T-helper 17 cell (primary cell): Measurements from ENCODE around the gene PI16. TPM values are rescaled to one million over a fixed set of nuclear protein-coding genes. Genes with fewer than 3 reads are reported as not detected.

Source experiments
- ATAC-seq: fragments of 150-1000 bp; cut with Tn5 transposase; 2 replicates; pipeline ENCODE4 v1.10.0; 2021; ENCODE audit warnings: mild to moderate bottlenecking, moderate library complexity
- DNase-seq, 3 donors: peaks; one replicate each; pipeline versions ENCODE4 v3.0.0 to v3.0.0-alpha.2; 2020 to 2021
- H3K9me3 ChIP-seq: one replicate; pipeline ENCODE4 v1.7.0; 2013; ENCODE audit warnings: low read length, mild to moderate bottlenecking; ENCODE audit not compliant: control insufficient read depth, poor library complexity, severe bottlenecking
- H3K27ac Mint-ChIP-seq: one replicate; pipeline ENCODE4 v1.8.0; 2022; ENCODE audit warnings: mild to moderate bottlenecking, moderate library complexity, mixed read lengths
- H3K27me3 Mint-ChIP-seq: one replicate; pipeline ENCODE4 v1.8.0; 2022; ENCODE audit warnings: mixed read lengths
- H3K36me3 Mint-ChIP-seq: one replicate; pipeline ENCODE4 v1.8.0; 2022; ENCODE audit warnings: low read depth, mixed read lengths
- H3K4me1 Mint-ChIP-seq: one replicate; pipeline ENCODE4 v1.8.0; 2022; ENCODE audit warnings: mild to moderate bottlenecking, mixed read lengths
- H3K4me3 Mint-ChIP-seq: one replicate; pipeline ENCODE4 v1.8.0; 2022; ENCODE audit warnings: mild to moderate bottlenecking, moderate library complexity, mixed read lengths
- total RNA-seq, 4 donors: library from RNA in 2 of 4; stranded (reverse) in 2 of 4; gene quantifications; one replicate each; pipeline ENCODE4 v1.2.3 and lab custom pipeline; 2022 to 2026

Gene PI16
- total RNA-seq, 2 donors from 2014 or later: 14.5 to 28.5 TPM

DNA sequence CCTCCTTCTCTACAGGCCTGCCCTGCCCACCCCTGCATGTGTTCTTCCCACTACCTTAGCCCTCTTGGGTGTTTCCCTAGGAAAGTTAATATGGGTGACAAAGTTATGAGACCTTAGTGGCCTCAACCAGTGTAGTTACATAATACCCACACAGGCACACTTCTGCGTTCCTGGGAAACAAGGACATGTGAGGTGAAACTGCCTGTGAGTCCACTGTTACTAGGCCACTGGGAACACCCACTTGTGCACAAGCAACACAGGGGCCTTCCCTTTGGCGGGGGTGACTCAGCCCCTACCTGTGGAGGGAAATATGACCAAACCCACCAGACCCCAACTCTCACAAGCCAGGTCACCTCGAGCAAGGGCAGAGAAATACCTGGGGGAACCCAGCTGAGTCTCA, 12.8 kb downstream of the PI16 start:
- no peak overlapping the region for H3K4me3 Mint-ChIP-seq
- H3K27me3 Mint-ChIP-seq: no peaks in the 10 kb centered on the region
- no peaks in the 10 kb centered on the region for H3K9me3 ChIP-seq
- H3K36me3 Mint-ChIP-seq: peaks cover 3% of the 10 kb centered on the region
- DNase-seq: no peak
- peaks cover 32% of the 10 kb centered on the region for H3K4me1 Mint-ChIP-seq
- ATAC-seq: no peak
- peak overlapping the region; percentile 93 for H3K27ac Mint-ChIP-seq

DNA sequence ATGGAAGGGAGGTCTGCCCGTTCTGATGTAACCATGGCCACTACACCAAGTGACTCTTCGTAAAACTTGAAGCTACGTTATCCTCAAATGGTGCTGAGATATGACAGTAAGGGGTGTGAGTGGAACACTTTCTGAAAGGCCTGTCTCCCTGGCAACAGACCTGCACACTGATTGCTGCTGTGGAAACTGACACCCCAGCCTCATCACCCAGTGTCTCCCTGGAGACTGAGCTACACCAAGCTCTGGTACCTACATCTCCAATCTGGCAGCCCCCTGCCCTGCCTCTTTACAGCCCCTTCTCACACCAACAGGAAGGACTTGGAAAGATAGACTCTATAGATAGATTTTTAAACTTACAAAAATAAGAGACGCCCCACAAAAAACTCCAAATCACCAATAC, 13.2 kb downstream of the PI16 start:
- no peak overlapping the region for H3K4me3 Mint-ChIP-seq
- H3K9me3 ChIP-seq: no peaks in the 10 kb centered on the region
- H3K27ac Mint-ChIP-seq: no peak overlapping the region
- peaks cover 3% of the 10 kb centered on the region for H3K36me3 Mint-ChIP-seq
- H3K27me3 Mint-ChIP-seq: no peaks in the 10 kb centered on the region
- ATAC-seq: no peak
- H3K4me1 Mint-ChIP-seq: peaks cover 27% of the 10 kb centered on the region
- no peak for DNase-seq

- no peak overlapping the region for H3K27ac Mint-ChIP-seq
- peaks cover 21% of the 10 kb centered on the region for H3K4me1 Mint-ChIP-seq
- H3K27me3 Mint-ChIP-seq: no peaks in the 10 kb centered on the region
- H3K9me3 ChIP-seq: no peaks in the 10 kb centered on the region
- H3K36me3 Mint-ChIP-seq: peaks cover 3% of the 10 kb centered on the region
- DNase-seq (no peak), ATAC-seq (no peak)
- peak overlapping the region; percentile 31 for H3K4me3 Mint-ChIP-seq
Observed at GRCh38 chr6:36968266-36968977, 13.9 kb downstream of the PI16 start.

DNA sequence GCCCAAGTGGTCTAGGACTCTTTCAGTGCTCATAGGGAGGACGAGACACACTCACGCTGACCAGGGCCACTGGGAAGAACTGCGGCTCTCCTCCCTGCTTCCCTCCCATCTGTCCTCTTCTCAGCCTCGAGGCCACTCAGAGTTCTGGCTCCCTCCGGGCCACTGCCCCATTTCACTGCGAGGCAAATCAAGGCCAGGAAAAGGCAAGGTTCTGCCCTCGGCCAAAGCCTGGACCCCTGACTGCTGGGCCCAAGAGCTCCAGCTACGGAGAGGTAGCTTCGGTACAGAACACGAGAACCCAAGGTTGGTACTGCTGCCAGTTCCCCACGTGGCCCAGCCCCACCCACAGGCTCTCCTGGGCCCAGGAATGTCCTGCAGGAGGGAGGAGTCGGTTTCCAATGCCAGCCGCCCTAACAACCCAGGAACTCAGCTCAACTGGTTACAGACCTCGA, 14.7 kb downstream of the PI16 start:
- Mint-ChIP-seq H3K27ac (no peak overlapping the region), H3K4me1 (peaks cover 15% of the 10 kb centered on the region), H3K27me3 (no peaks in the 10 kb centered on the region), H3K4me3 (no peak overlapping the region), H3K36me3 (peaks cover 3% of the 10 kb centered on the region)
- ATAC-seq (no peak), DNase-seq (no peak)
- H3K9me3 ChIP-seq: no peaks in the 10 kb centered on the region

- Mint-ChIP-seq H3K27me3 (no peaks in the 10 kb centered on the region), H3K36me3 (peaks cover 3% of the 10 kb centered on the region), H3K4me3 (peak overlapping the region; percentile 28), H3K4me1 (peaks cover 8% of the 10 kb centered on the region), H3K27ac (no peak overlapping the region)
- DNase-seq: no peak
- ATAC-seq: no peak
- no peaks in the 10 kb centered on the region for H3K9me3 ChIP-seq
Observed at GRCh38 chr6:36969988-36970891, 15.7 kb downstream of the PI16 start.

GRCh38 chr6:36970892-36971842, 16.6 kb downstream of the PI16 start:
- peaks cover 3% of the 10 kb centered on the region for H3K4me1 Mint-ChIP-seq
- no peak for DNase-seq
- H3K27me3 Mint-ChIP-seq: no peaks in the 10 kb centered on the region
- H3K27ac Mint-ChIP-seq: no peak overlapping the region
- no peak for ATAC-seq
- no peaks in the 10 kb centered on the region for H3K9me3 ChIP-seq
- peaks cover 3% of the 10 kb centered on the region for H3K36me3 Mint-ChIP-seq
- H3K4me3 Mint-ChIP-seq: no peak overlapping the region

DNA sequence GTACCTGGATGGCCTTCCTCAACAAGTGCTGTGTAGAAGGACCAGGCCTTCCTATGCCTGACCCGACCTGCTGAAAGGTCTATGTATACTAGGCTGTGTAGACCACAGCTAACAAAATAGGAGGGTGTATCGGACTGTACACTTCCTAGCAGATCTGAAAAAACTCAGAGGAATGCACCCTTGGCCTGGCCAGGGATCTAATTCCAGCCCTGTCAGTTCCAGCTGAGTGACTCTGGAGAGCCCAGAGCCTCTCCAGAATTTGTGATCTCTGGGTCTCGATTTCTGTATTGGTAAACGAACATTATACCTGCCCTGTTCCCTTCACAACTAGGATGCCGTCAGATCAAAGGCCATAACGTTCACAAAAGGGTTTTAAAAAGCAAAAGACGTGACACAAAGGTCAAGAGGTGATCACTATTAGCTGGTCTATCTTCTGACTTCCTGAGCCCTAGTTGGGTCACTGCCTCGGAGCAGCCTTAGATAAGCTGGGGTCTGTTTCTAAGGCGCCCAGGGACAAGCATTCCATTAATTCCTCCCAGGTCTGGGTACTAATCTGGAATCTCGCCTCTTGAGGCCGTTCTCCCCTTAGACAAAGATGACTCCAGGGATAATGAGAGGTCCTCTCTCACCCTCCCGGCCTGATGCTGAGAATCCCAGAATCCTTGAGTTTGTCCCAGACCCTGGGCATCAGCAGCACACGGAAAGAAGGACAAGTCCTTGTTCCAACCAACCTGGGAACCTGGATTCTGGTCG, 17.6 kb downstream of the PI16 start:
- ATAC-seq (no peak), DNase-seq (no peak)
- Mint-ChIP-seq H3K4me3 (no peak overlapping the region), H3K4me1 (peaks cover 3% of the 10 kb centered on the region), H3K27me3 (no peaks in the 10 kb centered on the region), H3K36me3 (peaks cover 6% of the 10 kb centered on the region), H3K27ac (peak overlapping the region; percentile 14)
- H3K9me3 ChIP-seq: no peaks in the 10 kb centered on the region

DNA sequence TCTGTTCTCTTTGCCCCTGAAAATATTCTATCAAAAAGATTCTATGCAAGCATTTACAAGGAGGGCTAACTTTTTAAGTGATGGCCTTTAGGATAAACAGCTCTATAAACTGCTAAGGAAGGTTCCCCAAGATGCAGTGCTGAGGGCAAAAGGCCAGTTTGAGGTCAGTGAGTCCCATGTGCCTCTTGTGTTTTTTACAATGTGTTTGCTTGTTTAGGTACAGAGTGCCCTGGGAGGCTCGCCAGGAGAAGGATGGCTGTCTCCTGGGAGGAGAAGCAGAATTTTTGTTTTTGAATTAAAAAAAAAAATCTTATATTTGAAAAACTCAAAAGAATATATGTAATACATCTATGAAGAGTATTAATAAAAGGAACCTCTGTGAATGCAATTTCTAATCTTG, 18.7 kb downstream of the PI16 start:
- DNase-seq (no peak), ATAC-seq (no peak)
- Mint-ChIP-seq H3K4me1 (peaks cover 7% of the 10 kb centered on the region), H3K36me3 (peaks cover 6% of the 10 kb centered on the region), H3K27ac (no peak overlapping the region), H3K4me3 (no peak overlapping the region), H3K27me3 (no peaks in the 10 kb centered on the region)
- no peaks in the 10 kb centered on the region for H3K9me3 ChIP-seq

DNA sequence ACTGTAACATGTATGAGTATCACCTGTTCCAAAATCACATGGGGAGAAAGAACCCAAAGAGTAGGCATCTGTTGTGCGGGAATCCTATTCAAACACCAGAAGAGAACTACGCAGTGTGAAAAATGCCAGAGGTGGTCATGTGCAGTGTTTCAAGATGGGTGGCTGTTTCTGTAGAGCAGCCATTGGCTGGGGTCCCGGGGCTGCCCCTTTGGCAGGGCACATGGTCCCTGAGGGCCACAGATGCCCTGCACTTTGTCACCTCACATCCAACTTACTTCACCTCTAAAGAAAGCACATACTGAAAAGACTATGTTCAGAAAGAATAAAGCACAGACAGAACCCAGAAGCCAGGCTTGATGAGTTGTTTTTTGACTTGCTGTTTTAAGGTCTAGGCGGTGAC, 19.1 kb downstream of the PI16 start:
- DNase-seq (no peak), ATAC-seq (no peak)
- H3K27me3 Mint-ChIP-seq: no peaks in the 10 kb centered on the region
- H3K4me3 Mint-ChIP-seq: no peak overlapping the region
- H3K36me3 Mint-ChIP-seq: peaks cover 5% of the 10 kb centered on the region
- no peaks in the 10 kb centered on the region for H3K9me3 ChIP-seq
- H3K27ac Mint-ChIP-seq: no peak overlapping the region
- H3K4me1 Mint-ChIP-seq: peaks cover 7% of the 10 kb centered on the region

GRCh38 chr6:36975231-36976006, 20.9 kb downstream of the PI16 start:
- no peak for ATAC-seq
- H3K27me3 Mint-ChIP-seq: no peaks in the 10 kb centered on the region
- peak overlapping the region; percentile 79 for H3K27ac Mint-ChIP-seq
- H3K4me1 Mint-ChIP-seq: peaks cover 16% of the 10 kb centered on the region
- H3K36me3 Mint-ChIP-seq: peaks cover 3% of the 10 kb centered on the region
- no peaks in the 10 kb centered on the region for H3K9me3 ChIP-seq
- DNase-seq: no peak
- H3K4me3 Mint-ChIP-seq: no peak overlapping the region

DNA sequence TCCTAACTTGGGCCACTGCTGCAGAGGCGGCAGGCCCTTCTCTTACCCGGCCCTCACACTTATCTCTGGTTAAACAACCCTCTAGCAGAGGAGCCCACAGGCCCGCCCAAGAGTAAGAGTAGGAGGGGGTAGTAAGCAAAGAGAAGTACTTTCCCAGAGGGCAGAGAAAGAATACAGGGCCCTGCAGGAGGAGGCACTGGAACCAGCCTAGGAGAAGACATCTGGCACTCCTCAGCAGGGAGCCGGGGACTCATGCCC, 21.4 kb downstream of the PI16 start:
- Mint-ChIP-seq H3K27ac (peak overlapping the region; percentile 79), H3K4me1 (peaks cover 19% of the 10 kb centered on the region), H3K36me3 (peaks cover 3% of the 10 kb centered on the region), H3K4me3 (no peak overlapping the region), H3K27me3 (no peaks in the 10 kb centered on the region)
- no peaks in the 10 kb centered on the region for H3K9me3 ChIP-seq
- no peak for DNase-seq
- no peak for ATAC-seq

DNA sequence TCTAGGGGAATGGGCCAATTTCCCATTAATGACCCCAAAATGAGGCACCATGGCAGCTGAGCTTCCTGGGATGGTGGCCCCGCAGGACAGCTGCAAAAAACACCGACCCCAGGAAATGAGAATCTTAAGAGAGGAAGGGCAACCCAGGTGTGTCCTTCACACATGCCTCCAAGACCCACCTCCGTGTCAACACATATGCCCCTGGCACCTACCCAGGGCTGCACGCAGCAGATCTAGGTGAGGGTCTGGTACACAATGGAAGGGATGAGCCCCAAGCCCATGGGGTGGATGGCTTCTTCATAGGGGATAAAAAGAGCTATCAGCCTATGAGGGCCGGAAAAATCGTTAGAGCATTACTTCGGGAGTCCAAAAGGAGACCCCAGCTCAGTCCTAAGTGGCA, 22.0 kb downstream of the PI16 start:
- Mint-ChIP-seq H3K4me1 (peaks cover 23% of the 10 kb centered on the region), H3K36me3 (peaks cover 3% of the 10 kb centered on the region), H3K27me3 (no peaks in the 10 kb centered on the region), H3K27ac (peak overlapping the region; percentile 79), H3K4me3 (no peak overlapping the region)
- no peaks in the 10 kb centered on the region for H3K9me3 ChIP-seq
- DNase-seq (no peak), ATAC-seq (no peak)
